ENCODE measurements around the gene HOXB3.

The HOXB3 gene

GRCh38 chr17:48620461-48621139, 30.6 kb upstream of the HOXB3 start:
- Histone ChIP-seq H3K9ac (ENCODE audit: low read depth, low read length) (no peak overlapping the region), H3K36me3 (ENCODE audit: insufficient read depth, low read length) (no peaks in the 10 kb centered on the region), H3K4me1 (ENCODE audit: insufficient read depth, low read length) (no peaks in the 10 kb centered on the region), H4K20me1 (ENCODE audit: insufficient read depth, low read length) (peaks cover 6% of the 10 kb centered on the region), H2AFZ (ENCODE audit: low read depth, low read length) (no peak overlapping the region), H3K27me3 (ENCODE audit: insufficient read depth, low read length, poor library complexity) (peaks cover 52% of the 10 kb centered on the region), H3K27ac (ENCODE audit: low read length) (no peak overlapping the region), H3K4me3 (ENCODE audit: low read depth in 1 of 2, low read length in 2 of 2) (no peak overlapping the region), H3K9me3 (ENCODE audit: insufficient read depth, low read length, severe bottlenecking) (no peaks in the 10 kb centered on the region), H3K79me2 (ENCODE audit: insufficient read depth, low read length) (no peaks in the 10 kb centered on the region), H3K4me2 (ENCODE audit: insufficient read depth, low read length) (no peak overlapping the region)
- ATAC-seq (ENCODE audit: insufficient read depth, low read depth): no peak
- no peak for DNase-seq
- TF ChIP-seq CTCF (IDR thresholded peaks at IDR 0.05; ENCODE audit: borderline replicate concordance, extremely low read depth, low read length, poor library complexity, severe bottlenecking): no peak
- TF ChIP-seq EZH2 (IDR thresholded peaks at IDR 0.05; ENCODE audit: borderline replicate concordance, low read depth, low read length, severe bottlenecking): no peak

- TF ChIP-seq CTCF (IDR thresholded peaks at IDR 0.05; ENCODE audit: borderline replicate concordance, extremely low read depth, low read length, poor library complexity, severe bottlenecking): no peak
- no peak for TF ChIP-seq EZH2 (IDR thresholded peaks at IDR 0.05; ENCODE audit: borderline replicate concordance, low read depth, low read length, severe bottlenecking)
- no peaks in the 10 kb centered on the region for H3K36me3 ChIP-seq (ENCODE audit: insufficient read depth, low read length)
- H3K27ac ChIP-seq (ENCODE audit: low read length): no peak overlapping the region
- H4K20me1 ChIP-seq (ENCODE audit: insufficient read depth, low read length): peaks cover 6% of the 10 kb centered on the region
- no peaks in the 10 kb centered on the region for H3K79me2 ChIP-seq (ENCODE audit: insufficient read depth, low read length)
- no peak overlapping the region for H3K4me2 ChIP-seq (ENCODE audit: insufficient read depth, low read length)
- H2AFZ ChIP-seq (ENCODE audit: low read depth, low read length): no peak overlapping the region
- no peak overlapping the region for H3K9ac ChIP-seq (ENCODE audit: low read depth, low read length)
- peaks cover 52% of the 10 kb centered on the region for H3K27me3 ChIP-seq (ENCODE audit: insufficient read depth, low read length, poor library complexity)
- no peak overlapping the region for H3K4me3 ChIP-seq (ENCODE audit: low read depth in 1 of 2, low read length in 2 of 2)
- DNase-seq (no peak), ATAC-seq (ENCODE audit: insufficient read depth, low read depth) (no peak)
- no peaks in the 10 kb centered on the region for H3K9me3 ChIP-seq (ENCODE audit: insufficient read depth, low read length, severe bottlenecking)
- H3K4me1 ChIP-seq (ENCODE audit: insufficient read depth, low read length): no peaks in the 10 kb centered on the region
Measured at GRCh38 chr17:48619826-48620449, 29.9 kb upstream of the HOXB3 start.

- Histone ChIP-seq H3K4me1 (ENCODE audit: insufficient read depth, low read length) (no peaks in the 10 kb centered on the region), H4K20me1 (ENCODE audit: insufficient read depth, low read length) (peaks cover 6% of the 10 kb centered on the region), H3K9ac (ENCODE audit: low read depth, low read length) (no peak overlapping the region), H3K4me3 (ENCODE audit: low read depth in 1 of 2, low read length in 2 of 2) (no peak overlapping the region), H3K27ac (ENCODE audit: low read length) (no peak overlapping the region), H3K27me3 (ENCODE audit: insufficient read depth, low read length, poor library complexity) (peaks cover 42% of the 10 kb centered on the region), H3K4me2 (ENCODE audit: insufficient read depth, low read length) (no peak overlapping the region), H3K36me3 (ENCODE audit: insufficient read depth, low read length) (no peaks in the 10 kb centered on the region), H3K79me2 (ENCODE audit: insufficient read depth, low read length) (no peaks in the 10 kb centered on the region), H3K9me3 (ENCODE audit: insufficient read depth, low read length, severe bottlenecking) (no peaks in the 10 kb centered on the region), H2AFZ (ENCODE audit: low read depth, low read length) (no peak overlapping the region)
- DNase-seq (peak; percentile 76), ATAC-seq (ENCODE audit: insufficient read depth, low read depth) (peak; percentile 87)
- TF ChIP-seq CTCF (IDR thresholded peaks at IDR 0.05; ENCODE audit: borderline replicate concordance, extremely low read depth, low read length, poor library complexity, severe bottlenecking) (peak; percentile 94), EZH2 (IDR thresholded peaks at IDR 0.05; ENCODE audit: borderline replicate concordance, low read depth, low read length, severe bottlenecking) (no peak)
Measured at GRCh38 chr17:48618256-48618896, 28.3 kb upstream of the HOXB3 start.

All from DND-41 (cell line).